Activated CD8-positive, alpha-beta memory T cell treated with anti-CD3 and anti-CD28 coated beads for 1 hour (primary cell): ENCODE results near the gene AQP11.
A peak's percentile ranks its signal among the peaks of the same experiment; 100 is the strongest.
"Not testable (repeated sequence)": the region's sequence is repeated elsewhere in the genome, so short reads cannot be mapped to it uniquely, and the experiment has no call there.

ENCODE experiments used
- DNase-seq, 2 donors: peaks; one replicate each; pipeline ENCODE4 v3.0.0-alpha.2; 2020; ENCODE audit warnings: low read depth in 1 of 2; ENCODE audit errors: extremely low read depth in 1 of 2

Gene AQP11

GRCh38 chr11:77589521-77590193 lies at the start of gene AQP11:
TSS of gene AQP11 (plus strand) at chr11:77589953. CDS start at chr11:77589993, 40 bp downstream.
- peak in 1 of 2 donors; percentile 33 for DNase-seq

GRCh38 chr11:77542296-77542695 lies 47.5 kb upstream of the AQP11 start:
- no peak for DNase-seq

- no peak for DNase-seq
Observed at GRCh38 chr11:77547047-77547836, 42.5 kb upstream of the AQP11 start.

GRCh38 chr11:77547863-77548551 lies 41.7 kb upstream of the AQP11 start:
- DNase-seq: no peak

- no peak for DNase-seq
Observed at GRCh38 chr11:77548552-77549445, 41.0 kb upstream of the AQP11 start.

- DNase-seq: not testable (repeated sequence)
Observed at GRCh38 chr11:77551426-77551825, 38.3 kb upstream of the AQP11 start.

- no peak for DNase-seq
Observed at GRCh38 chr11:77557553-77557952, 32.2 kb upstream of the AQP11 start.

- DNase-seq: no peak
Observed at GRCh38 chr11:77558380-77558779, 31.4 kb upstream of the AQP11 start.

GRCh38 chr11:77559686-77560401 lies 29.9 kb upstream of the AQP11 start:
- DNase-seq: no peak

- DNase-seq: no peak
Observed at GRCh38 chr11:77560605-77561004, 29.1 kb upstream of the AQP11 start.

- no peak for DNase-seq
Observed at GRCh38 chr11:77561257-77561656, 28.5 kb upstream of the AQP11 start.

GRCh38 chr11:77568306-77568705 lies 21.4 kb upstream of the AQP11 start:
- no peak for DNase-seq

- DNase-seq: no peak
Observed at GRCh38 chr11:77568916-77569675, 20.7 kb upstream of the AQP11 start.

- no peak for DNase-seq
Observed at GRCh38 chr11:77569676-77570070, 20.1 kb upstream of the AQP11 start.

- not testable (repeated sequence) for DNase-seq
Observed at GRCh38 chr11:77570896-77571295, 18.9 kb upstream of the AQP11 start.

GRCh38 chr11:77575428-77575827 lies 14.3 kb upstream of the AQP11 start:
- not testable (repeated sequence) for DNase-seq

GRCh38 chr11:77580712-77581337 lies 8.9 kb upstream of the AQP11 start:
- DNase-seq: no peak

GRCh38 chr11:77589181-77589520 lies 602 bp upstream of the AQP11 start:
- no peak for DNase-seq

- no peak for DNase-seq
Observed at GRCh38 chr11:77590194-77590782, 535 bp downstream of the AQP11 start.
